ENCODE data around the gene PICK1. TPM values are rescaled to one million over a fixed set of nuclear protein-coding genes. Genes with fewer than 3 reads are reported as not detected.
"Not testable (repeated sequence)": the region's sequence is repeated elsewhere in the genome, so short reads cannot be mapped to it uniquely, and the experiment has no call there.

PICK1 gene
- total and polyA plus RNA-seq, 2 of the 4 experiments (the other 2 are of a cell fraction), result 16.5 to 21.0 TPM

GRCh38 chr22:38078046-38078840 lies 21.0 kb downstream of the PICK1 start:
- no peaks in the 10 kb centered on the region for H3K9me3 ChIP-seq (ENCODE audit: control insufficient read depth, insufficient read depth, low read length)
- no peak overlapping the region for H2AK9ac ChIP-seq (replicated peaks; ENCODE audit: low read depth, low read length, poor library complexity)
- no peak overlapping the region for H3K56ac ChIP-seq (ENCODE audit: extremely low read depth, insufficient read depth, low read length)
- H3K4me1 ChIP-seq (ENCODE audit: control insufficient read depth, insufficient read depth, low read length), result no peaks in the 10 kb centered on the region; the same call in 1 of the 2 replicates
- no peak overlapping the region for H4K8ac ChIP-seq (ENCODE audit: low read depth in 2 of 2, low read length in 2 of 2)
- no peak overlapping the region for H4K91ac ChIP-seq (ENCODE audit: insufficient read depth, low read depth, low read length)
- H3K23ac ChIP-seq (ENCODE audit: low read depth, low read length), result no peak overlapping the region
- H3K18ac ChIP-seq (ENCODE audit: low read depth, low read length), result no peak overlapping the region
- H3K14ac ChIP-seq (replicated peaks; ENCODE audit: low read depth, low read length), result no peak overlapping the region
- in situ Hi-C loops (cut with MboI; ENCODE audit: low sequenced_read_pairs) (no loop called here), intact Hi-C loops (cut with micrococcal nuclease) (no loop called here), dilution Hi-C loops (cut with HindIII; ENCODE audit: low sequenced_read_pairs, unreplicated experiment) (no loop called here)
- no peak overlapping the region for H2BK20ac ChIP-seq (ENCODE audit: low read depth, low read length)
- no peak overlapping the region for H3K9ac ChIP-seq (ENCODE audit: low read depth, low read length)
- TF ChIP-seq SMC3 (IDR thresholded peaks at IDR 0.05; ENCODE audit: low read depth, low read length), result no peak
- TF ChIP-seq RFX5 (IDR thresholded peaks at IDR 0.05; ENCODE audit: low read depth, low read length), result no peak
- no peak for TF ChIP-seq BHLHE40 (IDR thresholded peaks at IDR 0.05; ENCODE audit: low read depth, low read length)
- TF ChIP-seq CEBPB (IDR thresholded peaks at IDR 0.05; ENCODE audit: low read depth, low read length), result no peak
- TF ChIP-seq NFE2L2 (IDR thresholded peaks at IDR 0.05; ENCODE audit: low read depth, low read length), result no peak
- no peak for ATAC-seq (ENCODE audit: low read depth)
- no peak for DNase-seq
- peaks cover 3% of the 10 kb centered on the region; the same call in 1 of the 2 replicates for H3K36me3 ChIP-seq (ENCODE audit: control insufficient read depth, insufficient read depth, low read length)
- H4K5ac ChIP-seq (ENCODE audit: low read depth, low read length), result no peak overlapping the region
- 0 out of 2 replicates have a peak, but pooled peaks cover 6% of the 10 kb centered on the region for H3K9me1 ChIP-seq (ENCODE audit: insufficient read depth, low read length)
- no peak overlapping the region for H2AFZ ChIP-seq (replicated peaks; ENCODE audit: low read length, poor library complexity)
- no peaks in the 10 kb centered on the region for H3K79me1 ChIP-seq (ENCODE audit: low read depth in 1 of 2, low read length in 2 of 2)
- POLR2A ChIA-PET (ENCODE audit: unreplicated experiment), result no interaction called here
- no peak overlapping the region for H2BK15ac ChIP-seq (ENCODE audit: low read depth, low read length)
- no peak overlapping the region for H2BK120ac ChIP-seq (ENCODE audit: low read depth, low read length)
- H3K4me3 ChIP-seq (ENCODE audit: insufficient read depth, low read depth, low read length), result no peak overlapping the region
- no peak overlapping the region for H3K4me2 ChIP-seq (ENCODE audit: low read depth, low read length)
- H2BK5ac ChIP-seq (ENCODE audit: low read depth, low read length, poor library complexity, severe bottlenecking), result no peak overlapping the region
- no peak overlapping the region for H3K27ac ChIP-seq (ENCODE audit: insufficient read depth, low read length)
- H2AK5ac ChIP-seq (ENCODE audit: low read depth, low read length), result no peak overlapping the region
- CTCF ChIA-PET, result no interaction called here
- BruUV-seq (replicated peaks), result no TSS peak
- H4K20me1 ChIP-seq (ENCODE audit: insufficient read depth, low read length), result no peaks in the 10 kb centered on the region
- H3K4ac ChIP-seq (ENCODE audit: low read depth, low read length), result no peak overlapping the region
- WGBS, 2 experiments (ENCODE audit: extremely low coverage in 2 of 2, insufficient read length in 1 of 2), result 78% methylated on average over 14 of the region's 22 CpGs; no CpG with 5 or more reads in 1 of the 2 experiments
- H3K27me3 ChIP-seq (ENCODE audit: control insufficient read depth, insufficient read depth, low read length), result peaks cover 27% of the 10 kb centered on the region

- H3K23ac ChIP-seq (ENCODE audit: low read depth, low read length); ATAC-seq (ENCODE audit: low read depth); CTCF ChIA-PET: not testable (repeated sequence)
Measured at GRCh38 chr22:38079208-38079607, 22.0 kb downstream of the PICK1 start.

More at GRCh38 chr22:38079208-38079607, 22.0 kb downstream of the PICK1 start:
- H4K20me1 ChIP-seq (ENCODE audit: insufficient read depth, low read length); intact Hi-C loops (cut with micrococcal nuclease); H3K14ac ChIP-seq (replicated peaks; ENCODE audit: low read depth, low read length); H3K36me3 ChIP-seq (ENCODE audit: control insufficient read depth, insufficient read depth, low read length); H2AK5ac ChIP-seq (ENCODE audit: low read depth, low read length); in situ Hi-C loops (cut with MboI; ENCODE audit: low sequenced_read_pairs); H2BK15ac ChIP-seq (ENCODE audit: low read depth, low read length); H4K8ac ChIP-seq (ENCODE audit: low read depth in 2 of 2, low read length in 2 of 2); H4K91ac ChIP-seq (ENCODE audit: insufficient read depth, low read depth, low read length); H3K4me3 ChIP-seq (ENCODE audit: insufficient read depth, low read depth, low read length); H2BK20ac ChIP-seq (ENCODE audit: low read depth, low read length); H4K5ac ChIP-seq (ENCODE audit: low read depth, low read length); BruUV-seq (replicated peaks); H3K79me1 ChIP-seq (ENCODE audit: low read depth in 1 of 2, low read length in 2 of 2); H3K4me2 ChIP-seq (ENCODE audit: low read depth, low read length); H3K9ac ChIP-seq (ENCODE audit: low read depth, low read length); H2BK5ac ChIP-seq (ENCODE audit: low read depth, low read length, poor library complexity, severe bottlenecking); H3K9me3 ChIP-seq (ENCODE audit: control insufficient read depth, insufficient read depth, low read length); H3K18ac ChIP-seq (ENCODE audit: low read depth, low read length); H2AK9ac ChIP-seq (replicated peaks; ENCODE audit: low read depth, low read length, poor library complexity); H2BK120ac ChIP-seq (ENCODE audit: low read depth, low read length); H3K4ac ChIP-seq (ENCODE audit: low read depth, low read length); H3K9me1 ChIP-seq (ENCODE audit: insufficient read depth, low read length); H3K56ac ChIP-seq (ENCODE audit: extremely low read depth, insufficient read depth, low read length); POLR2A ChIA-PET (ENCODE audit: unreplicated experiment); DNase-seq; dilution Hi-C loops (cut with HindIII; ENCODE audit: low sequenced_read_pairs, unreplicated experiment); H3K4me1 ChIP-seq (ENCODE audit: control insufficient read depth, insufficient read depth, low read length); H2AFZ ChIP-seq (replicated peaks; ENCODE audit: low read length, poor library complexity); H3K27ac ChIP-seq (ENCODE audit: insufficient read depth, low read length): not testable (repeated sequence)
- 89% methylated on average over 1 of the region's 2 CpGs; no CpG with 5 or more reads in 1 of the 2 experiments for WGBS, 2 experiments (ENCODE audit: extremely low coverage in 2 of 2, insufficient read length in 1 of 2)
- H3K27me3 ChIP-seq (ENCODE audit: control insufficient read depth, insufficient read depth, low read length), result peaks cover 34% of the 10 kb centered on the region

Data from IMR-90 (cell line).